HEK293T (cell line): Measurements from ENCODE around the gene UTS2R.

Source experiments
- ARNT ChIP-seq: fragments of 450-650 bp; IDR thresholded peaks from 2 replicates; pipeline ENCODE4 v1.6.1; 2017; ENCODE audit warnings: mild to moderate bottlenecking
- BHLHE40 ChIP-seq: fragments of 450-650 bp; IDR thresholded peaks from 2 replicates; pipeline ENCODE4 v1.6.1; 2016; ENCODE audit warnings: mild to moderate bottlenecking, moderate library complexity, borderline replicate concordance
- ELF4 ChIP-seq: fragments of 450-650 bp; IDR thresholded peaks from 2 replicates; pipeline ENCODE4 v1.6.1; 2017; ENCODE audit warnings: antibody characterized with exemption
- FOXA1 ChIP-seq: fragments of 450-650 bp; IDR thresholded peaks from 2 replicates; pipeline ENCODE4 v1.6.1; 2016; ENCODE audit warnings: mild to moderate bottlenecking
- FOXM1 ChIP-seq: fragments of 450-650 bp; IDR thresholded peaks from 2 replicates; pipeline ENCODE4 v1.6.1; 2017; ENCODE audit warnings: mild to moderate bottlenecking, borderline replicate concordance
- SUZ12 ChIP-seq: fragments of 450-650 bp; IDR thresholded peaks from 2 replicates; pipeline ENCODE4 v1.6.1; 2016; ENCODE audit warnings: mild to moderate bottlenecking
- ZNF384 ChIP-seq: fragments of 450-650 bp; IDR thresholded peaks from 2 replicates; pipeline ENCODE4 v1.6.1; 2016
- TF ChIP-seq, protein P1 (sequence below): fragments of 450-650 bp; IDR thresholded peaks from 2 replicates; pipeline ENCODE4 v1.6.1; 2016

DNA sequence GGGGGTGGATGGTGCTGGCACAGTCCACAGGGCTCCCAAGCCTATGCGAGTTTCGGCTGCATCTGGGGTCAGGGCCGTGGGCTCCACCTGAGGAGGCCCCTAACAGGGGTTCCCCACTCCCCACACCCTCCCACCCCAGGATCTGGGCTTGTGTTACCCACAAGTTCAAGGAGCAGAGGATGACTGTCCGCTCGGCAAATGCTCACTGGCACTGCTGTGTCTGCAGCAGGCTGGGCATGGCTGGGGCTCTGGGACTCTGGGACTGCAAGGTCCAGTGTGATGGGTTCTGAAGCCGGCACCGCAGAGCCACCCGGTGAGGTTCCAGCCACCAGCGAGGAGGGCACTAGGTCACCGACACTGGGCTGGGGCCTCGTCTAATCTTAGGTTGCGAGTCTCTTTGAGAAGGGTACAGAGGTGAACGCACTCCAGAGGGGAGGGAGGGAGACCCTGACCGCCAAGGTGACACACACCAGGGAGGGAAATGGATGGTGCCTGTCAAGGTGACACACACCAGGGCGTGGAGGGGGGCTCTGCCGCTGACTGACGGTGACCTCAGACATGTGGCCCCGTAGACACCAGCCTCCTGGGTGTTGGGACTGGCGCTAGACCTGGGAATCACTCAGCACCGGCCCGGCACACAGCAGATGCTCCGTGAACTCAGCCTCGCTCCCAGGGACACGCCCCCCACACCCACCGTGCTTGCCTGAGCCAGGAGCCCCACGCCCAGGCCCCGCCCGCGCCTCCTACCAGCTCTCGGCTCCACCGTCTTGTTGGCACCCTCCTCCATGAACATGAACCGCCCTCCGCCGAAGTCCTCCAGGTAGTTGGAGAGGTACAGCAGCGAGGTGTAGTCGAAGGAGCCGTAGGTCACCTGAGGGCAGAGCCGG, 26.1 kb downstream of the UTS2R start:
- TF ChIP-seq, protein P1, sequence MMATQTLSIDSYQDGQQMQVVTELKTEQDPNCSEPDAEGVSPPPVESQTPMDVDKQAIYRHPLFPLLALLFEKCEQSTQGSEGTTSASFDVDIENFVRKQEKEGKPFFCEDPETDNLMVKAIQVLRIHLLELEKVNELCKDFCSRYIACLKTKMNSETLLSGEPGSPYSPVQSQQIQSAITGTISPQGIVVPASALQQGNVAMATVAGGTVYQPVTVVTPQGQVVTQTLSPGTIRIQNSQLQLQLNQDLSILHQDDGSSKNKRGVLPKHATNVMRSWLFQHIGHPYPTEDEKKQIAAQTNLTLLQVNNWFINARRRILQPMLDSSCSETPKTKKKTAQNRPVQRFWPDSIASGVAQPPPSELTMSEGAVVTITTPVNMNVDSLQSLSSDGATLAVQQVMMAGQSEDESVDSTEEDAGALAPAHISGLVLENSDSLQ, result no peak
- TF ChIP-seq SUZ12 (no peak), ZNF384 (no peak), ARNT (no peak), ELF4 (no peak), FOXA1 (no peak), BHLHE40 (no peak), FOXM1 (no peak)
